Keratinocyte (primary cell): Measurements from ENCODE around the gene GATAD2B. TPM values are rescaled to one million over a fixed set of nuclear protein-coding genes. Genes with fewer than 3 reads are reported as not detected.

Experiments used
- DNase-seq: peaks from one replicate; pipeline ENCODE4 v3.0.0-alpha.2; 2011; ENCODE audit warnings: low read depth, missing footprints, low spot score
- FAIRE-seq: peaks from 2 replicates; lab custom pipeline; 2011; peaks lifted over from hg19 to GRCh38; lab: Jason Lieb, UNC
- H2AFZ ChIP-seq: 2 replicates; pipeline ENCODE4 v1.6.0; 2012; ENCODE audit warnings: low read length, control low read depth, inconsistent platforms; ENCODE audit not compliant: control insufficient read depth
- H3K27ac ChIP-seq: 2 replicates; pipeline ENCODE4 v1.5.1; 2011; ENCODE audit warnings: low read length; ENCODE audit not compliant: control insufficient read depth, insufficient read depth
- H3K27me3 ChIP-seq: 3 replicates; pipeline ENCODE4 v1.6.0; 2011; ENCODE audit warnings: low read length; ENCODE audit not compliant: control insufficient read depth, insufficient read depth; ENCODE audit errors: extremely low read depth
- H3K36me3 ChIP-seq, 2 experiments: 2 replicates in 1 of 2; 3 replicates in 1 of 2; pipeline ENCODE4 v1.5.1; 2011; ENCODE audit warnings: low read length in 2 of 2, mild to moderate bottlenecking in 1 of 2; ENCODE audit not compliant: control insufficient read depth in 2 of 2, insufficient read depth in 2 of 2; ENCODE audit errors: extremely low read depth in 1 of 2
- H3K4me1 ChIP-seq: 3 replicates; pipeline ENCODE4 v1.5.1; 2011; ENCODE audit warnings: low read length; ENCODE audit not compliant: control insufficient read depth, insufficient read depth; ENCODE audit errors: extremely low read depth
- H3K4me2 ChIP-seq: 3 replicates; pipeline ENCODE4 v1.6.0; 2011; ENCODE audit warnings: low read depth, low read length; ENCODE audit not compliant: control insufficient read depth, insufficient read depth; ENCODE audit errors: extremely low read depth
- H3K4me3 ChIP-seq, 3 experiments: fragments of 200-600 bp in 1 of 3; sonication (generic) in 1 of 3; 2 replicates in 2 of 3; 3 replicates in 1 of 3; pipeline ENCODE4 v1.5.1; 2011 to 2016; ENCODE audit warnings: low read length in 3 of 3, mild to moderate bottlenecking in 3 of 3, control low read depth in 2 of 3, inconsistent platforms in 1 of 3, low read depth in 1 of 3, mixed read lengths in 1 of 3, mixed run types in 1 of 3, moderate library complexity in 1 of 3; ENCODE audit not compliant: control insufficient read depth in 2 of 3, insufficient read depth in 2 of 3; ENCODE audit errors: extremely low read depth in 1 of 3
- H3K79me2 ChIP-seq: 2 replicates; pipeline ENCODE4 v1.6.0; 2012; ENCODE audit warnings: low read length; ENCODE audit not compliant: control insufficient read depth, insufficient read depth
- H3K9ac ChIP-seq: 3 replicates; pipeline ENCODE4 v1.6.0; 2011; ENCODE audit warnings: low read length; ENCODE audit not compliant: control insufficient read depth, insufficient read depth; ENCODE audit errors: extremely low read depth
- H3K9me1 ChIP-seq: 3 replicates; pipeline ENCODE4 v1.6.0; 2011; ENCODE audit warnings: low read length; ENCODE audit not compliant: control insufficient read depth, insufficient read depth; ENCODE audit errors: extremely low read depth
- H3K9me3 ChIP-seq: 2 replicates; pipeline ENCODE4 v1.5.1; 2012; ENCODE audit warnings: low read depth, low read length; ENCODE audit not compliant: control insufficient read depth
- H4K20me1 ChIP-seq: 3 replicates; pipeline ENCODE4 v1.6.0; 2011; ENCODE audit warnings: low read length; ENCODE audit not compliant: control insufficient read depth, insufficient read depth; ENCODE audit errors: extremely low read depth
- CTCF ChIP-seq, 3 experiments: IDR thresholded peaks in 1 of 3; conservative IDR thresholded peaks in 1 of 3; optimal IDR thresholded peaks in 1 of 3; 2 replicates in 2 of 3; 3 replicates in 1 of 3; pipeline versions ENCODE3 to v1.5.1; 2011; ENCODE audit warnings: low read length in 3 of 3, mild to moderate bottlenecking in 3 of 3, moderate library complexity in 2 of 3, control low read depth in 1 of 3, inconsistent platforms in 1 of 3; ENCODE audit not compliant: insufficient read depth in 2 of 3; ENCODE audit errors: extremely low read depth in 1 of 3
- EZH2 ChIP-seq: IDR thresholded peaks from one replicate; pipeline ENCODE4 v1.6.1; 2012; ENCODE audit warnings: inconsistent platforms, mild to moderate bottlenecking, low read length, moderate library complexity
- dilution Hi-C: fragments of 300-500 bp; cut with MboI; formaldehyde crosslinking; loops from one replicate; pipeline ENCODE4 v1.7.0; 2020; ENCODE audit warnings: low sequenced_read_pairs; ENCODE audit not compliant: extremely low pct_ligation_motif_present
- polyA plus RNA-seq, 5 experiments: library from polyadenylated mRNA; depleted of rRNA in 3 of 5; stranded (reverse) in 3 of 5; stranded (forward) in 1 of 5; unstranded in 1 of 5; fragments of >200 nt; gene quantifications; 1 replicate in 1 of 5; 2 replicates in 3 of 5; 3 replicates in 1 of 5; pipeline versions ENCODE4 v1.2.1 to v1.2.3, GENCODE V29; 2011 to 2012; ENCODE audit warnings: missing spikeins in 2 of 5, low read depth in 1 of 5, low replicate concordance in 1 of 5

GATAD2B gene
- polyA plus RNA-seq, 1 donor (not counting 4 experiments of a cell fraction or from before 2014, with no cell fraction given): 6.1 TPM

DNA sequence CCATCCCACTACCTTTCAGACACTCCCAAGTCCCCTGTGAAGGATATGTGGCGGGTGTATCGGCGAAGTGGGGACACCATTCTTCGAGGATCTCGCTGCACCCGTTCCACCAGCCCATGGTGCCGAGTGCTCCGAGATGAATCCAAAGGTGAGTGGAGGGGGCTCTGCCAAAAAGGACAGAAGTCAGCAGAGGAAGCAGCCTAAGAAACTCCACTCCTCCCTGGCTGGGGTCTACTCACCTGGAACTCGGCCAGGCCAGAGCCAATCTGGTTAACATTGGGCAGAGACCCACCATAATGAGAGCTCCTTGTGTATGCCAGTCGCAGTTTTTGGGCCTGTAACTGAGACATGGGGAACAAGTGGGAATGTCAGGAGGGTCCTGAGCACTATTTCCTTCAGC is 32.1 kb upstream of the GATAD2B start:
- TF ChIP-seq EZH2 (no peak), CTCF (optimal IDR thresholded peaks at IDR 0.05 in 1 of 3, IDR thresholded peaks at IDR 0.05 in 1 of 3, conservative IDR thresholded peaks at IDR 0.05 in 1 of 3; ENCODE audit: extremely low read depth in 1 of 3, insufficient read depth in 2 of 3, low read length in 3 of 3) (no peak)
- Histone ChIP-seq H2AFZ (no peak overlapping the region), H3K9me3 (no peaks in the 10 kb centered on the region), H4K20me1 (peaks cover 3% of the 10 kb centered on the region), H3K27ac (no peak overlapping the region), H3K36me3 (peaks cover 26 to 41% of the 10 kb centered on the region in 2 experiments), H3K4me2 (no peak overlapping the region), H3K4me1 (peaks cover 14% of the 10 kb centered on the region), H3K27me3 (no peaks in the 10 kb centered on the region), H3K79me2 (peaks cover 52% of the 10 kb centered on the region), H3K9ac (no peak overlapping the region), H3K9me1 (no peaks in the 10 kb centered on the region), H3K4me3 (no peak overlapping the region)
- DNase-seq (no peak), FAIRE-seq (no peak)
- dilution Hi-C loops: no loop called here

DNA sequence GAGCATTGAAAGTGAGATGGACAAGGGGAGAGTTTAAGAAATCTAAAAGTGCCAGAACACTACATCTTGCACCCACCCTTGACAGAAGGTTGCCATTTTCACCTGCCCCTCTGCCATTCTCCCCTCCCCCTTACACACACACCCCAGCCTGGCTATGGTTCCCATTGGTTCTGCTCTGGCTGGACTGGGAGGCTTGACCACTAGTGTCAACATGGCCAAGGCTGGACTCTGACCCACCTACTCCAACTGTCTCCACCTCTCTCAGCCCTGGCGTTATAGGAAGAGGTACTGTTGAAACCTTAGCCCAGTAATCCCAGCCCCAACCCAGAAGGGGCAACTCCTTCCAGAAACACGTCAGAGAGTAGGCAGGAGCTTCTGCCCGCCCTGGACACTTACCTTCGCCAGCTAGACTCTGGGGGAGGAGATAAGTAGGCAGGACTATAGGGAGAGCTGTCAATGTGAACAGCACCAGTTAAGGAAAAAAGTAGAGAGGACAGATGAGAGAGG is 31.1 kb upstream of the GATAD2B start:
- Histone ChIP-seq H3K9ac (no peak overlapping the region), H3K36me3 (peaks cover 25 to 36% of the 10 kb centered on the region in 2 experiments), H4K20me1 (peaks cover 3% of the 10 kb centered on the region), H3K9me1 (no peaks in the 10 kb centered on the region), H3K79me2 (peaks cover 52% of the 10 kb centered on the region), H3K27me3 (no peaks in the 10 kb centered on the region), H3K4me3 (no peak overlapping the region), H3K4me1 (peaks cover 13% of the 10 kb centered on the region), H3K9me3 (no peaks in the 10 kb centered on the region), H3K27ac (no peak overlapping the region), H3K4me2 (no peak overlapping the region), H2AFZ (no peak overlapping the region)
- DNase-seq (no peak), FAIRE-seq (no peak)
- TF ChIP-seq EZH2 (no peak), CTCF (optimal IDR thresholded peaks at IDR 0.05 in 1 of 3, IDR thresholded peaks at IDR 0.05 in 1 of 3, conservative IDR thresholded peaks at IDR 0.05 in 1 of 3; ENCODE audit: extremely low read depth in 1 of 3, insufficient read depth in 2 of 3, low read length in 3 of 3) (no peak)
- dilution Hi-C loops: no loop called here
